CD4-positive, alpha-beta T cell treated with Interleukin-10 for 1 hour (primary cell): Measurements from ENCODE around the gene HOXA10.

Experiments
- DNase-seq: peaks from one replicate; pipeline ENCODE4 v3.0.0-alpha.2; 2020

Gene HOXA10

DNA sequence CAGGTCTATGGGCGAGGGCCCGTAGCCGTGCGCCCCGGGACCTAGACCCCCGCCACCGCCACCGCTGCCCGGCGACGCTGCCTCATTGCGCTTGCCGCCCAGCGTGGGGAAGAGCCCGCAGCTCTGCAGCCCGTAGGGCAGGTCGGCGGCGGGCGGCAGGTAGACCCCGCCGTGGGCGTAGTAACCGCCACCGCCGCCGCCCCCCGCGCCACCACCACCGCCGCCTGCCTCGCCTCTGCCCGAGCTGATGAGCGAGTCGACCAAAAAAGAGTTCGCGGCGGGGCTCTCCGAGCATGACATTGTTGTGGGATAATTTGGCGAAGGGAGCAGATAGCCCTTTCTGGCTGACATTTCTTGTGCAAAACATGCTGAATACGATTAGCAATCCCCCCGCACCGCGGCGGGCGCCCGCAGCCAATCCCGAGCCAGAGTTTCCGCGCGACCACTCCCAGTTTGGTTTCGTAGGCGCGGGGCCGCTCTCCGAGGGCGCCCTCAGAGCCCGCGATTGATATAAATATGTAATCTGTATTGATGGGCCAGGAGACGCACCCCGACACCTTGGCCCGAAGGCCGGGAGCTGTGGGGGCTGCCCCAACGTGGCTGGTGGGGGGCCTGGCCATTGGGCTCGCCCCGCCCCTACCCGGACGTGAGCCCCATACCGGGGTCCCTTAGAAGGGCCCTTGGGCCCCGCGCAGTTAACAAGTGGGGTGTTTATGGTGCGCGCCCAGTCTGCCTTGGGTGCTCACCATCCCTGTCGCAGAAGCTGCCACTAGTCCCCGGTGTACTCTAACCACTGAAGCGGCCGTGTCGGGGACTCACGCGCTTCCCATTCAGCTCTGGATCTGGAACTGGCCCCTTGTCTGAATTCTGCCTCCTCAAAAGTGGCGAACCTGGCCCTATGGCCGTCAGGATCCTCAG lies at the start of gene HOXA10:
TSS of gene HOXA10 (minus strand) at position 365 of the 918 bp plus-strand sequence. CDS start at position 351, 14 bp downstream.
- DNase-seq: no peak

DNA sequence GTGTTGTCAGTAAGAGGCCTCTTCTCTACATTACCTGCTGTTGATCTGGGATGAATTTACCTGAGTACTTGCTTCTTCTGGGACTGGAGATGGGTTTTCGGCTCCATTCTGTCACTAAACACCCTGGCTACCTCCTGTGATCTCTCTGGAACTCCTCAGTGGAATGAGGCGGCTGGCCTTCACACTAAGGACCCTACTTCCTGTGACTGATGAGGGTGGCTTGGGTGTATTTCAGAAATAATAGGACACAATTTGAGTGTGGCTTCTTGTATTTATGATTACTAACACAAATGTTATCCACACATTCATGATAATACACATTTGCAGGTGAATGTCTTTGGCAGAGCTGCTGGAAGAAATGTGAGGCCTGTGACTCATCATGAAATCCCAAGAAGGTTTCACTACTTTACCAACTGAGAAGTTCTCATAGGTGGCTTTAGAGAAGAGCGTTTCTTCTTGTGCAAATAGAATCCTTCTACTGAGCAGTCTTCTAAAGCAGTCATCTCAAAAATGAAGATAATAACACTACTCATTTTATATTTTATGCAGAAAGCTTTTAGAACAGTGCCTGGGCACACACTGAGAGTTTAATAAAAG lies 47.2 kb upstream of the HOXA10 start:
- DNase-seq: no peak

DNA sequence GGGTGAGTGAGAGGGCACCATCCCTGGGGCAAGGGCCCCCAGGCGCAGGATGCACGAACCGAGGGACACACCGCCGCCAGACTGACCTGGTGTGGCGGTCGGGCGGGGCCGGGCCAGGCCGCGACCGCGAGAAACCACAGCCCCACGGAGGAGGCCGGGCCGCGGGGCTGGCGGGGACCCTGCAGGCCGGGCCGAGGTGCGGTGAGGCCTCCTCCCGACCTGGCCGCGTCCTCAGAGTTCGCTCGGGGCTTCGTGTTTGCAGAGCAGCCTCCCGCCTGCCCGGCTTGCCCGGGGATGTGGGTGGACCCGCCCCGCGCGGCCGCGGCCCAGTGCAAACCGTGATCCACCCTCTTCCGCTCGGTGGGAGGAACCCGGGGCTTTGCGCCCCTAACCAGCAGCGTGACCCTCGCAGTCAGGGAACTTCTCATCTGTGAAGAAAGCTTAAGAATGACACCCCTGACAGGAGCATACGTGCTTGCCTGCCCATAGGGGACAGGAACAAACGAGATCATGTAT lies 46.4 kb upstream of the HOXA10 start:
- DNase-seq: no peak

DNA sequence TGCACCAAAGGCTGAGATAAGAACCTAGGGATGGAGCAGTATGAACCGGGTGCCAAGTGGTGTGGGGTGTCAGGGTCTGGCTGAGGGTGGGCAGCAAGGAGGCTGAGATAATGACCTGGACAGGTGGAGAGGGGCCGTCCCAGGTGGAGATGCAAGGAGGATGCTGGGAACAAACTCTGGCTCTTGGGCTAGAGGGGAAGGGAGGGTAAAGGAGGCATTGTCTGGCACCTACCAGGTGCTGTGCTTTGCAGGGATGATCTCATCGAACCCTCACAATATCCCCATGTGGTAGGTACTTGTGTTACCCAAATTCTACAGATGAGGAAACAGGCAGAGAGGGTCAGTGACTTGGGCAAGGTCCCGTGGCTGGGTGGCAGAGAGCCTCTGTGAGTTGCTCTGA lies 45.7 kb upstream of the HOXA10 start:
- no peak for DNase-seq

DNA sequence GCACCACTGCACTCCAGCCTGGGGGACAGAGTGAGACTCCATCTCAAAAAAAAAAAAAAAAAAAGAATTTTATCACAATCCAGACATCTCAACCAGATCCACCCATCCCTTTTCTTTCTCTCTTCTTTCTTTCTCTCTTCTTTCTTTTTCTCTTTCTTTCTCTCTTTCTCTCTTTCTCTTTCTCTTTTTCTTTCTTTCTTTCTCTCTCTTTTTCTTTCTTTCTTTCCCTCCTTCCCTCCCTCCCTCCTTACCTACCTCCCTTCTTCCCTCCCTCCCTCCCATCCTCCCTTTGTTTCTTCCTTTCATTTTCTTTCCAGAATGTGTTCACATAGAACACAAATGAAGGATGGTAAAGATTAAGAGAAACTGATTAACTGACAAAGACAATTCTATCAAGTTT lies 43.8 kb upstream of the HOXA10 start:
- no peak for DNase-seq

DNA sequence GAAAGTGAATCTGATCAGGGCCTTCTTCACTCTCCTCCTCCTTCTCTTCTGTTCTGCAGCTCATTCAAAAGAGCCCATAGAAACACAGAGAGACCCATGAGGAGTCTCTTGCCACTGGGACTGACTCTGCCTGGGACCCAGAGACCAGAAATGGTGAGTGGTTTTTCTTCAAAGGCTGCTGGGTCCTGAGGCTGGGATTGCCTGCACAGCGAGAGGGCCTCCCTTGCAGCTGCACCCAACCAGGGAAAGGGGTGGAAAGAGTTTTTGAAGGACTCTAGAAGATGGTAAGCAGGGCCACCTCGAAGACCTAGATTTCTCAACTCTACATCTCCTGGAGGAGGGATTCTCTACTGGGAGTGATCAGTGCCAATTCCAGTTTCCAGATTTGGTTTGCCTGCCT lies 41.2 kb upstream of the HOXA10 start:
- no peak for DNase-seq

DNA sequence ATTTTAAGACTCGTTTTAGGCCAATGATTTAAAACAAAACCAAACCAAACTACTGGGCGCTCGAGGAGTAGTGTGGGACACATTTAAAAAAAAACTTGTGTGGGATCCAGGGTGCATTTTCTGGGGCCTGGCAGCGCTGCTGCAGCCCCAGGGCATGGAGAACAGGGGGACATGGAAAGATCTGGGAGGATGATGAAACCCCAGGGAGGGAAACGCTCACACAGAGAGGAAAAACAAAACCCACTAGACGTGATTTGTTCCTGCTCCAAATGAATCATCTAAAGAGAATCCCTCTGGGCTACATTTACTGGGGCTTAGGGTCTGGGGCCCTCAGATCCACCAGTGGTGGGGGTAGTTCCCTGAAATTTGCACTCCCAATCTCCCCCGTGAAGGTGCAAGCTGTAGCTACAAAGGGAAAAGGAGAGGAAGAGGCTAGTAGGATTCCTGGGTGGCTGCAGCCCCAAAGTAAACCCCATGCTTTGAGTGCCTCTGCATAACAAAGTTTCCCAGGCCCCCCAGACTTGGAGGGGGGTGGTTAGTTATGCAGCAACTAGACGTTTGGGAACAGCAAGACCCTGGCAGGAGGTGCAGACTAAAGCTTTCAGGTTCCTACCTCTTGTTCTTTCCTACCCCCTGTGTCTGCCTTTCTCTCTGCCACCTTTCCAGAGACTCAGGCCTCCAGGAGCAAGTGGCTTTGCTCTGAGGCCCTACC lies 40.3 kb upstream of the HOXA10 start:
- no peak for DNase-seq

DNA sequence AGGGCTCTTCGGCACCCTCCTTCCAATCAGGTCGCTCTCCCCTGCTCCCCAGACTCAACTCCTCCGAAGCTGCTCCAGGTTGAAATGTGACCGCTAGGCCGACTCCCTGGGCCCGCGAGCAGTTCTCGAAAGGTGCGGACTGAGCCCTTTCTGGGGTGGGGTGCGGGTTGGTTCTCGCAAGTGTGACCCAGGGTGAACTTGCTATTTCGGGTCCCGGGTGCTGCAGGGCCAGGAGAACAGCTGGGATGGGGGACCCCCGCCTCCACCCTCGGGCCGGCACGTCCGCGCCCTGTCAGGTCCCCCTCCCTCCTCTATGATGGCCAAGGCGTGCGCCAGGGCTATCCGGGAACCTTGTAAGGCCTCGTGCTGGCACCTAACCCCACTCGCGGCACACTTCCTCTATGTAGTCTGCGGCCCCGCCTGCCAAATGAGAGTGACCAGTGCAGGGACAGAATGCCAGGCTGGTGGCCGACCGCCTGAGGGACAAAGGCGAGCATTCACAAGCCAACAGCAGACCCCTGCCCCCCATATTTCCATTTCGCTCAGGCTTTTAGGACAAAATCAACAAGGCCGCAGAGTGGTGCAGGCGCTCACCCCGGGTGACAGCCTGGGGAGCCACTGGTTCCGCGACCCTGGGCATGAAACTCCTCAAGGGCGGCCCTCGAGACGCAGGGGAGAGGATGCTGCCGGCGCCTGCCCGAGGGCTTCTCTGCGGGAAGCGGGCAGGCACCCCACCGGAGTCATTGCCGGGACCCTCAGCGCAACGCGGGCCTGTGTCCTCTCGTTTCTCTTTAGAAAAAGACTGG lies 39.5 kb upstream of the HOXA10 start:
- DNase-seq: no peak

DNA sequence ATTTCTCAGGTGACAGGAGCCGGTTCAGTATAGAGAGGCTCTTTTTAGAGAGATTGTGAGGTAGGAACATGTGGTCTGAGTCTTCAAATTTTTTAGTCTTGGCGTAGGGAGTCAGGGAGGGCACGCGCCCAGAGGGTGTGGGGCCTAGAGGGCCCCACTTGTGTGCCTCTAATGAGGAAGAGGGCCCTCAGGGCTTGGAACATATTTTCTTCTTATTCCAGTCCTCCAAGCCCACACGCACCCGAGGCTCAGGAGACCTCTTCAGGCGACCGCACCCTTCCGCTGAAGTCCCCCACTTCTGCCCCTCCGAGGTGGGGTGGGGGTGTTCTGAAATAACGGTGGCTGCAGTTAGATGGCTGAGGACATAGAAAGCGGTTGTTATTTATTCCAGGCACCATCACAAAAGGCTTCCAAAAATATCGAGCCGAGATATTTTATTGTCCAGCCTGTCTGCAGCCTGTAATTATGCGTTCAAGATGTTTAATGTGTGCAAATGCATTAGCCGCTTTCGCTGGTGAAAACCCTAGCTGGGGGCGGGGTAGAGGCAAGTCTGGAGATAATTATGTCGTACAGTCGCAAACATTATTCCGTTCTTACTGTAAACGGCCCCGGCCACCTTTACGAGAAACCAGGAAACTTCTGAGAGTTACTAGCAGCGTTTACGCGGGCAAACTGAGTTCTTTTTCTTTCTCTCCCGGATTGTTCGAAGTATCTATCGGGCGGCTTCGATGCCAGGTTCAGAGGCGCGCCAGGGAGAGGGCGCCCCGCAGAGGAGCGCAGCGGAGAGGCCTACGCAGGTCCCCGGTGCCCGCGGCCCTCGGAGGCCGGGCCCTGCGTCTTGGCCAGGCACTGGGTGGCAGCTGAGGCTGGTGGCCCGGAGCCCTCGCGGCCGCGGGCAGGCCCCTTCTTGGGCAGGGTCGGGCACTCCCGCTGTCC lies 38.6 kb upstream of the HOXA10 start:
- no peak for DNase-seq

DNA sequence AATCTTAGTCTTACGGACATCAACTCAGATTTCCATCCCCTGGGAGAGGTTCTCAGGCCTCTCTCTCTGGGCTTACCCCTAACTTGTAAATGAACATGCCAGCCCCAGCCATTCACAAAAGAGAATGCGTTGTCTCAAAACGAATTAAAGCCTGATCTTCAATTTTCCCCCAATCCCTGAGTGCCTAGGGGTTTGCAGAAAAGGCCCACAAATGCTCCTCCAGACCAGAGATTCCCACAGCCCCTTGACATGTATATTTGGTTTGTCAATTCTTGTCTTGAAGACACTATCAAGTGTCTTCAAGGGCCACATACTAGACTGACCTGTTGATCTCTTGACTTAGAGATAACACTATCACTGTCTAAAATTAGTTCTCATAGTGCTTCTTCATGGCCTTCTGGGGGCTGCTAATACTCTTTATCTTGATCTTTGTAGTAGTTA lies 37.7 kb upstream of the HOXA10 start:
- no peak for DNase-seq

DNA sequence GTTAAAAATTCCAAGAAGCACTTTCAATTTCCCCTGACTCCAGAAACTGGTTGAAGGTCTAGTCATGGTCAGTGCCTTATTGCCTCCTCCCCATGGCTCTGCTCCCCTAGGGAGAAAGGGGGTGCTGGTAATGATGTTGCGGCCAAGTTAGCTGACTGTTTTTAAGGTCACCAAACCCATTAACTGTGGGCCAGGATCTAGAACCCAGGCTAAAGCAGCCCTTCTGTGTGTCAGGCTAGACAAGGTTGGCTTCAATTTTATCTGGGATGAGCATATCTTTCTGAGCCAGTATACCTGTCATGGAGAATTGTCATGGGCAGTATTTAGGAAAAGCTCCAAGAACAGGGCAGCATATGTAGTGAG lies 36.9 kb upstream of the HOXA10 start:
- DNase-seq: no peak

DNA sequence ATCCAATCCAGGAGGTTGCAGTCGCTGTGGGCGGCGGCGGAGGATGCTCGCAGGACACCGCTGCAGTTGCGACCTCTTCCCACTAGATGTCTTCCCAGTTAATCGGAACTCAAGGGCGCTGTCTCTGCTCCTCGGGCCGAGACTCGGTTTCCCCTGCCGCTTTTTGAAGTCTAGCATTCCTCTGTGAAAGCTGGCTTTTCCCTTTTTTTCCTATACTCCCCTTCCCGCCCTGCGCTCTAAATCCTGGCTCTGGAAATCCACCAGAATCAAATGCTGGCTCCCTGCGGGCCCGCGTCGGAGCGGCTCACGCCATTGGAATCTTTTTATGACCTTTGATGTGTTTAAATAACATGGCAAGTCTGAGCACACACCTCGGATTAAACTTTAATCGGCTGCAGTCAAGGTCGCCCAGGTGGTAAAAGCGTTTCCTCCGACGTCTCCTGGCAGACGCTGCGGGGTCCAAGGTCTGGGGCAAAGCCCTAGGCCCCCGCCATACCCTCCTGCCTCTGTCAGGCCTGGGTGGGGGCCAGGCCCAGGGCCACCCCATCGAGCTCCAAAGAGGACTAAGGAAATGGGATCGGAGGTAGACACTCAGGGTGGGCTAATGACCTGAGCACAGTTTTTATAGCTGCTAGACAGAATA lies 36.4 kb upstream of the HOXA10 start:
- peak; percentile 38 for DNase-seq

DNA sequence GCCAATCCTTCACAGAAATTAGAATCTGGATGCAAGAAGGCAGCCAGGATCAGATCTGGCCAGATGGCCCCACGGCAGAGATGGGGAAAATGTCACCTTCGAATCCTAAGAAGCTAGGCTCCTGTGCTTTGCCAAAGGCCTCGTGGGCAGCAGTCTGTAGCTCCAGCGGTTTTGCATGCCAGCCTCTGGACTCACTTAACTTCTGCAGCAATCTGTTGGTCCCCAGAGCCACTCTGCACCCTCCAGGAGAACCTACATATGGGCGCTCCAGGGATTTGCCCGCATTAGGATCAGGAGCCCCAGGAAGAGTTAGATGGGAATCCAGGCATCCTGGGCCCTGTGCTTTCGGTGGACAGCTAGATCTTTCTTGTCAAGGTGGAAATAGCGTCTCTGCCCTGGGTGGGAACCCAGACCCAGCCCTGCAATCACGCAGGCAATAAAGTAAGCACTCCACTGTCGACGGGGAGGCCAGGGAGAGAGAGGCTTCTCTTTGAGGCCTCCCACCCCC lies 35.9 kb upstream of the HOXA10 start:
- no peak for DNase-seq

DNA sequence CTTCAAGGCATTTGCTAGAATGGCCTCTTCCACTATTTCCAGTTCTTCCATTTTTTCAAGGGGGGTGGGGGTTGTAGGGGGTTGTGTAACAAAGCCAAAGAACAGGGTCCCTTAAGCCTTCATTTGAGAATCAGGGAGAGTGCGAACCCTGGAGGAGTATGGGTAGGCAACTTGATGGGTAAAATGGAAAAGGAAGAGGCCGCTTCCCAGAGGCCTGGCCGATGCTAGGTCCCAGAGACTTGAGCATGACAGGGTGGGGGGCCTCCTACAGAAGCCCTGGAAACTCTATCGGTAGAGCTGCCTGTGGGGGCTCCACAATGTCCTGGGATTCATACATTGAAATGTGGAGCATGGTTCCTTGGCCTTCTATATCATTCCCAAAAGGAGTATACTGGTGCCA lies 34.9 kb upstream of the HOXA10 start:
- DNase-seq: no peak

DNA sequence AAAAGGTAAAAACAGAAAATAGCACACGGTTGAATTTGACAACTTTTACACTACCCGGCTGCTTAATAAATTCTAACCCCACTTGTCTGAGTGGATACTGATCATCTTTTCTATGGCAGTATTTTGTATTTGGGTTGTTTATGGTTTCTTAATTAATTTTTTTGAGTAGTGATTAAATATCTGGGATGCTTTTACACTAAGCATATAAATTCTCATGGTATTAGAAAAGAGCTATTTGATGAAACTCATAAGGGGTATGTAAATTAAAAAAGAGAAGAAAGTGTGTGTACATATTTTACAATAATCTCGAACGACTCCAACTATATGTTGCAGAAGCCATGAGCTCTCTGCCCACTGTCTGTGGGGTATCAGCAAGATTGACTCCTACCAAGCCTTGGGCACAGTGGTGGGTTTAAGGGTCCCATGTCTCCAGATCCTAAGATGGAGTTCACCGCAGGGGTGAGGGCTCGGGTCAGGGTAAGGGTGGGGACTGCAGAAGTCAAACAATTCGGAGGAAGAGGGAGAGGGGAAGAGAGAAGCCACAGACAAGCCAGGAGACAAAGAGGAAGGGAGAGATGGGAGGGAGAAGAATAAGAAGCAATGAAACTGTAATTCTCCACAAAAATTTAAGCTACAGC lies 33.3 kb upstream of the HOXA10 start:
- no peak for DNase-seq

DNA sequence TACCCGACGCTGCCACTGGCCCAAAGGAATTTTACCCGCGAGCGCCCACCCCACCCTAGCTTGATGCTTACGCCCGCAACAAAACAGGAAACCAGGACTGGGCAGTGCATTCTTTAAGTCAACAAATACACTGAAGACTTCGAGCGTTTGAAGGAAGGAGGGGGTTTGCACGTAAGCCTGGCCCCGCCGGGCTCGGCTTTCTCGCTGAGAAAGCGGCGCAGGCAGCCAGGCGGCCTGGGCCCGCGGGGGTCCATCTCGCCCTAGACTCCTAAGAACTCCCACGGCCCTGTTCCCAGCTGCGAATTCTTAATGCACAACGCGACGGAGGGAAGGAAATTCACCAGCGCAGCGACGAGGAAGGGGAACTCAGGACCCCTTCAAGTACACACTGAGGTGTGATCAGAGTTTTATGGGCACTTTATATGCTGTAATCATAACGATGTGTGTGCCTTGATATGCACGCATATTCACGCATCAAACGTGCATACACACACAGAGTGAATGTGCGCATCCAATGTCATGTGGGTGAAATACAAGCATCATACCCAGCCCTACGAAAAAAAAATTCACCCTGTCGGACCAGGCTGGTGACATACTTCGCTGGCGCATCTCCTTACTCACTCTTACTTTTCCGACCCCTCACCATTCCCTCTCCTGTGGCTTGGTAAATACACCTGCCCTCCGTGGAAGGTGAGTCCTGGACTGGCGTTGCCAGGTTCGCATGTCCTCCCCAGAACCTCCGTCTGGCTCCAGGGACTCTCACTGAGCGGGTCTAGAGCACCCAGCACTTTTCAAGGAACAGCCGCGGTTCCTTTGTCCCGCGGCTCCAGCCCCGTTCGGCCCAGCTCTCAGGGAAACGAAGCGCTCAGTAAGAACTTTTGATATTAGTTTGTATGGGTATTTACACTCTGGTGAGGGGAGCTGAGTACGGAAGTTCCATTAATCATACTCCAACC lies 31.5 kb upstream of the HOXA10 start:
- no peak for DNase-seq

DNA sequence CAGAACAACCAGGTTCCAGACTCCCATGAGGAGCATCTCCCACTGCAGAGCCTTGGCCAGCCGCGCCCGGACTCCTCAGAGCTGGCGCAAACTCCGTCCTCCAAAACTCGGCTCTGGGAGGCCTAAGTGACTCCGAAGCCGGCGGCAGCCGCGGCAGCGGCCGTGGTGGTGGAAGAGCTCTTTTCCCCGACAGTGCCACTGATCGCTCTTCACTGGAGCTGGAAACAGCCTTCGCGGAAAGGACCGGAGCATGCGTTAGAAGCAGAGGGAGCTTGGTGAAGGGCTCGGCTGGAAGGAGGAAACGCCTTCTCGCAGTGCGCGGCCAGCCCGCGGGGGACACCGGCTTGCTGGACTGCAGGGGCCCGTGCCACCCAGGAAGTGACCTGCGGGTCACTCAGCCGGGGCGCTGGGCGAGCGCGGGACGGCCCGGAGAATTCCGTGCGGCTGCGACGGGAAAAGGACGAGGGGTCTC lies 30.8 kb upstream of the HOXA10 start:
- no peak for DNase-seq

DNA sequence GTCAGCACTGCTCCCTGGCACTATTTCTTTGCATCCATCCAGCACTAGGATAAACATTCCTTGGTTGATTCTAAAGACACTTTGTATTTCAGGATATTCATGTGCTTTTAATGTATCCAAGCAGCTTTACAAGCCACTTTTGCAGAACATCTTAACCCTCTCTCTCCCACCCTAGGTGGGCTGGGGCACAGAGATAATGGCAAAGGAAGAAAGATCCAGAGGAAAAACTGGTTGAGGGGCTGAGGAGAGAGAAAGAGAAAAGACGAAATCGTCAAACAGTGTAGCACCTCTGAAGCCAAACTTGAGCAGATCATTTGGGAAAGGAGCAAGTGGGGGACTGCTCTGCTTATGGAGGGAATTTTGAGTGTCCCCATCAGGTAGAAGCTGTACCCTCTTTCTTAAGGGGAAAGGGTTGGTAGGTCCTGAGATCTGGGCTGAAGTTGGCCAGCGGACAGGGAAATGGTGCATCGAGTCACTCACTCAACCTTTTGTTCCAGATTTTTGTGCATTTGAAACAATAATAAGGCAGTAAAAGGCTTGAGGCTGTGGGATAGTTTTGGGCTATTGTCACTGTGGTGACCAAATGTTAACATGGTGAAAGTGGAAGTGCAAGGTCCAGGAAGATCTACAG lies 30.0 kb upstream of the HOXA10 start:
- DNase-seq: no peak
